ENCODE data around the gene SGCE.

Gene SGCE

GRCh38 chr7:94658826-94659225 lies 2.9 kb upstream of the SGCE start:
- no peak for DNase-seq (ENCODE audit: low spot score)

GRCh38 chr7:94657771-94658693 lies 2.1 kb upstream of the SGCE start:
- peak; percentile 89 for DNase-seq (ENCODE audit: low spot score)

- DNase-seq (ENCODE audit: low spot score): peak; percentile 8
These were observed 1.2 kb upstream of the SGCE start for GRCh38 chr7:94656925-94657731.

GRCh38 chr7:94656658-94656924 lies 658 bp upstream of the SGCE start:
- DNase-seq (ENCODE audit: low spot score): no peak

GRCh38 chr7:94655126-94655847 lies 646 bp downstream of the SGCE start:
- DNase-seq (ENCODE audit: low spot score): no peak

GRCh38 chr7:94654783-94655125 lies 1.2 kb downstream of the SGCE start:
- no peak for DNase-seq (ENCODE audit: low spot score)

GRCh38 chr7:94650147-94651051 lies 5.5 kb downstream of the SGCE start:
- no peak for DNase-seq (ENCODE audit: low spot score)

GRCh38 chr7:94649450-94649849 lies 6.5 kb downstream of the SGCE start:
- DNase-seq (ENCODE audit: low spot score): no peak

GRCh38 chr7:94648731-94649130 lies 7.2 kb downstream of the SGCE start:
- no peak for DNase-seq (ENCODE audit: low spot score)

GRCh38 chr7:94647295-94647694 lies 8.6 kb downstream of the SGCE start:
- DNase-seq (ENCODE audit: low spot score): no peak

GRCh38 chr7:94643771-94644545 lies 12.0 kb downstream of the SGCE start:
- no peak for DNase-seq (ENCODE audit: low spot score)

- no peak for DNase-seq (ENCODE audit: low spot score)
These were observed 12.9 kb downstream of the SGCE start for GRCh38 chr7:94642838-94643653.

- no peak for DNase-seq (ENCODE audit: low spot score)
These were observed 16.5 kb downstream of the SGCE start for GRCh38 chr7:94639384-94639783.

- DNase-seq (ENCODE audit: low spot score): no peak
These were observed 20.2 kb downstream of the SGCE start for GRCh38 chr7:94635687-94636086.

- no peak for DNase-seq (ENCODE audit: low spot score)
These were observed 21.4 kb downstream of the SGCE start for GRCh38 chr7:94634502-94634901.

- no peak for DNase-seq (ENCODE audit: low spot score)
These were observed 22.2 kb downstream of the SGCE start for GRCh38 chr7:94633687-94634086.

GRCh38 chr7:94633014-94633341 lies 23.0 kb downstream of the SGCE start:
- no peak for DNase-seq (ENCODE audit: low spot score)

- no peak for DNase-seq (ENCODE audit: low spot score)
These were observed 23.5 kb downstream of the SGCE start for GRCh38 chr7:94632338-94633013.

GRCh38 chr7:94630855-94631254 lies 25.1 kb downstream of the SGCE start:
- DNase-seq (ENCODE audit: low spot score): no peak

GRCh38 chr7:94623820-94624219 lies 32.1 kb downstream of the SGCE start:
- DNase-seq (ENCODE audit: low spot score): no peak
